Muscle layer of colon (tissue), 2 donors: ENCODE results near the gene CYB5R4.

Experiments used
- H3K27ac ChIP-seq: one replicate; pipeline ENCODE4 v1.7.0; 2013; ENCODE audit warnings: low read depth, mild to moderate bottlenecking, low read length, moderate library complexity
- H3K27me3 ChIP-seq, 2 donors: one replicate each; pipeline ENCODE4 v1.7.0; 2013; ENCODE audit warnings: low read length in 2 of 2, mild to moderate bottlenecking in 2 of 2; ENCODE audit not compliant: insufficient read depth in 2 of 2, control insufficient read depth in 1 of 2
- H3K36me3 ChIP-seq: one replicate; pipeline ENCODE4 v1.7.0; 2013; ENCODE audit warnings: mild to moderate bottlenecking, low read length; ENCODE audit not compliant: insufficient read depth
- H3K4me1 ChIP-seq: one replicate; pipeline ENCODE4 v1.7.0; 2013; ENCODE audit warnings: mild to moderate bottlenecking, low read length; ENCODE audit not compliant: insufficient read depth
- H3K4me3 ChIP-seq, 2 donors: one replicate each; pipeline ENCODE4 v1.7.0; 2013; ENCODE audit warnings: low read length in 2 of 2, low read depth in 1 of 2, mild to moderate bottlenecking in 1 of 2, moderate library complexity in 1 of 2
- H3K9ac ChIP-seq: one replicate; pipeline ENCODE4 v1.7.0; 2013; ENCODE audit warnings: low read length
- H3K9me3 ChIP-seq: one replicate; pipeline ENCODE4 v1.7.0; 2013; ENCODE audit warnings: mild to moderate bottlenecking, low read length
- donor health status: abdominal sarcoma.
- donor health status: Adenocarcinoma of cecum.

CYB5R4 gene

DNA sequence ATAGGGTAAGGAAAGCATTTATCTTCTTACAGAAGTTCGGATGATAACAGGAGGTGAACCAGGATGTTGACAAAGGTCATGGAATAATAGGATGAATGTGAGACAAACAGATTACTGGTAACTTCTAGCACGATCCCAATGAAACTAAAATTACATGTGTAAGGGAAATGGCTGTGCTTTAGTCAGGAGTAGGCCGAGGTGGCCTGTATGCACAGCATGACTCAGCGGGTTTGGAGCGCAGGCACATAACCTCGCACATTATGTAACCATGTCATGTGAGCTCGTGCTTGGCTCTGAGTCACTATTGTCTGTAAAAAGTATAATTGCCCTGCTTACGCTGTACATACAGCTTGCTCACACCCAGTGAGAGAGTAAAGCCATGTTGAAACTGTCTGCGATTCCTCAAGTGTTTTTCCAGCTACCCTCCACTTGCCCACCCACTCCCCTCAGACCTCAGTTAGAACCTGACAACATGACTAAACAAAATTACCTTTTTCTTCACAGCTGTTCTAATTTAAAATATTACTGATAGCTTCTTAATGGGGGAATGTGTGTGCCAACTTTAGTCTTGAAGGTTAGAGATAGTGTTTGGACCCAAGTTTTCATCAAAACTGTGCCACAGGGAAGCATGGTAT, 8.2 kb downstream of the CYB5R4 start:
- H3K4me3 ChIP-seq, result no peak overlapping the region
- no peak overlapping the region for H3K9ac ChIP-seq
- no peaks in the 10 kb centered on the region for H3K4me1 ChIP-seq
- H3K9me3 ChIP-seq, result no peaks in the 10 kb centered on the region
- peaks cover 11% of the 10 kb centered on the region for H3K36me3 ChIP-seq
- H3K27ac ChIP-seq, result no peak overlapping the region
- no peaks in the 10 kb centered on the region for H3K27me3 ChIP-seq

DNA sequence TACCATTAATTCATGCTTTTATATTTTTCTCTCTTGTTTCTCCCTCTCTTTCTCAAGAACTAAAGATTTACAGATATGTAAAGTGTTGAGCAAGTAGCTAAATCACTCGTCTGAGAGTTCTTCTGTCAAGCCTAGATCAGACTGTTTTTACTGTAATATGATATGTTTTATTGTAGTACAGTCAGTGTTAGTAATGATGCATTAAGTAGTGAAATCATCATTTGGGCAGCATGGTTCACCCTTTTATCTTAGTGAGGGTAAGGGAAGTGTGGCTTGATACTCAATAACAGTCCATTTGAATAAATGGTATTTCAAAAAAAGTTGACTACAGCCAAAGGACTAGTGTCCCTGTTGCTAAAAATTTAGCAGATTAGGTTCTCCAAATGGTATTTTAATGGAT, 9.2 kb downstream of the CYB5R4 start:
- Histone ChIP-seq H3K4me3 (no peak overlapping the region), H3K36me3 (peaks cover 11% of the 10 kb centered on the region), H3K27ac (no peak overlapping the region), H3K9me3 (no peaks in the 10 kb centered on the region), H3K4me1 (no peaks in the 10 kb centered on the region), H3K27me3 (no peaks in the 10 kb centered on the region), H3K9ac (no peak overlapping the region)

DNA sequence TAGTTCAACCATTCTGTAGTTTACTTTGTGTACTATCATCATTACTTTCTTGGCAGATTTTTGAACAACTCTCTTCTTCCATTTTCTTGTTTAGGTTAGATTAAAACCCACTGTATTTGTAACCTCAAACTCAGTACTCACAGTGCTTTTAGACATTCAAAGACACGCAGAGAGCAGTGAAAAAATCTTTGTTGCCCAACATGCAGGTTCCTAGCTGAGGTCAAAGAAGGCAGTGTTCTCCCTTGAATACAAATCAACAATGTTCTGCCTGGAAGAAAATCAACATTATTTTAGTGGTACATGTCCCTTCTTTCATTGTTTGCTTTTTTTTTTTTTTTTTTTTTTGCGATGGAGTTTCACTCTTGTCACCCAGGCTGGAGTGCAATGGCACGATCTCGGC, 11.2 kb downstream of the CYB5R4 start:
- no peak overlapping the region for H3K9ac ChIP-seq
- no peak overlapping the region for H3K4me3 ChIP-seq
- peaks cover 4% of the 10 kb centered on the region for H3K36me3 ChIP-seq
- H3K27ac ChIP-seq, result no peak overlapping the region
- H3K27me3 ChIP-seq, result no peaks in the 10 kb centered on the region
- no peaks in the 10 kb centered on the region for H3K9me3 ChIP-seq
- H3K4me1 ChIP-seq, result no peaks in the 10 kb centered on the region

DNA sequence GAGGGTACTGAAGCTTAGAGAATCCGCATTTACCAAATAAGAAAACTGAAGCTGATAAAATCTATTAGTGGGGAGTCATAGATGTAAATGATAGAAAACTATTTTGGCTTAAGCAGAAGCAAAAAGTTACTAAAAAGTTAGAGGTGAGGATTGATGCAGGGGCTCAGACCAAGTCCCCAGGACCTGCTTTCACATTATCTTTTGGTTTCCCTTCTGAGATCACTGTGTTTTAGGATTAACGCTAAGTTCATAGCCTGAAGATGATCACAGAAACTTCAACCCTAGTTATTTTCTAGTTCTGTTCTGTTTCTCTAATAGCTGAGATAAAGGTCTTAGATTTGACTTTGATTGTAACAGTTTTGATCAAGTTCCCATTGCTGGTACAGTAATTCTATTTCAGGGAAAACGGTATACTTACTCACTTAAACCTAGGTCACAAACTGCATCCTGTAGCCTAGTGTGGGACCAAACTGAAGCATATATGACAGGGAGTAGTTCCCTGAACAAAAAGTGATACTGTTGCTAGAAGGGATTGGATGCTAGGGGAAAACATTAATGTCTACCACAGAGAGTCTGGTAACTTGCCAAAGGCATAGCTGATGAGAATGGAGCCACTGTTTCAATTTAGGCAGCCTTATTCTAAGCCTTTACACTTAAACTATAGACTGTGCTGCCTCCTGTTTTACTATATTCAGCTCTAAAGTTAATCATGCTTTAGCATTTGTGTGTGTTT, 13.1 kb downstream of the CYB5R4 start:
- Histone ChIP-seq H3K4me1 (no peaks in the 10 kb centered on the region), H3K9me3 (no peaks in the 10 kb centered on the region), H3K27ac (no peak overlapping the region), H3K36me3 (no peaks in the 10 kb centered on the region), H3K4me3 (no peak overlapping the region), H3K27me3 (no peaks in the 10 kb centered on the region), H3K9ac (no peak overlapping the region)

DNA sequence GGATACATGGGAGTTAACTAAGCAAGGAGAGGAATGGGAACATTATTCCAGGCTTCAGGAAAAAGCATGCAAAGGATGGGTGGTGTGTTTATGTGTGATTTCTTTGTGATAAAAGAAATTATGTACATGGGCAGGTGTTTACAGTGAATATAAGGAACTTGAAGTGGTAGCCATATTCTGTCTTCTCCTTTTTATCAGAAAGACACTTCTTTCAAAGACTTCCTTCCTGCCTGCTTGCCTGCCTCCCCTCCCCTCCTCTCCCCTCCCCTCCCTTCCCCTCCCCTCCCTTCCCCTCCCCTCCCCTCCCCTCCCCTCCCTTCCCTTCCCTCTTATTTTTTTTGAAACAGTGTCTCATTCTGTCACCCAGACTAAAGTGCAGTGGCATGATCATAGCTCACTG, 14.4 kb downstream of the CYB5R4 start:
- Histone ChIP-seq H3K4me3 (no peak overlapping the region), H3K9ac (no peak overlapping the region), H3K27me3 (no peaks in the 10 kb centered on the region), H3K4me1 (no peaks in the 10 kb centered on the region), H3K36me3 (no peaks in the 10 kb centered on the region), H3K9me3 (no peaks in the 10 kb centered on the region), H3K27ac (no peak overlapping the region)

DNA sequence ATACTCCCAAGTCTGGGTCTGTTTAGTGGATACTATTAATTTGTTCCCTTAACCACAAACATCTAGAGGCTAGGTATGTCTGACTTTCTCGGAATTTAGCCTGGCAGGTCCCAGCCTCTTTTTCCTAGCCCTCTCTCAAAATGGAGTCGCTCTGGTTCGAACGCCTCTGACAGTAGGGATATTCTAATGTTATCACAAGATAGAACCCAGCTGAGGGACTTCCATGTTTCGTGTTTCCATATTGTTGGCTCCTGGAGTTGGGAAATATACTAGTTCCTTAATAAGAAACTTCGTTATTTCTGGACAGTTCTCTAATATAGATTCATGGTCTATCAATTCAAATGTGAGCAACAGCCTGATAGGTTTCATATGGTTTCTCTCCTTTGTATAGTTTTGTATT, 16.4 kb downstream of the CYB5R4 start:
- Histone ChIP-seq H3K4me1 (no peaks in the 10 kb centered on the region), H3K4me3 (no peak overlapping the region), H3K9me3 (no peaks in the 10 kb centered on the region), H3K9ac (no peak overlapping the region), H3K27ac (no peak overlapping the region), H3K36me3 (no peaks in the 10 kb centered on the region), H3K27me3 (no peaks in the 10 kb centered on the region)

DNA sequence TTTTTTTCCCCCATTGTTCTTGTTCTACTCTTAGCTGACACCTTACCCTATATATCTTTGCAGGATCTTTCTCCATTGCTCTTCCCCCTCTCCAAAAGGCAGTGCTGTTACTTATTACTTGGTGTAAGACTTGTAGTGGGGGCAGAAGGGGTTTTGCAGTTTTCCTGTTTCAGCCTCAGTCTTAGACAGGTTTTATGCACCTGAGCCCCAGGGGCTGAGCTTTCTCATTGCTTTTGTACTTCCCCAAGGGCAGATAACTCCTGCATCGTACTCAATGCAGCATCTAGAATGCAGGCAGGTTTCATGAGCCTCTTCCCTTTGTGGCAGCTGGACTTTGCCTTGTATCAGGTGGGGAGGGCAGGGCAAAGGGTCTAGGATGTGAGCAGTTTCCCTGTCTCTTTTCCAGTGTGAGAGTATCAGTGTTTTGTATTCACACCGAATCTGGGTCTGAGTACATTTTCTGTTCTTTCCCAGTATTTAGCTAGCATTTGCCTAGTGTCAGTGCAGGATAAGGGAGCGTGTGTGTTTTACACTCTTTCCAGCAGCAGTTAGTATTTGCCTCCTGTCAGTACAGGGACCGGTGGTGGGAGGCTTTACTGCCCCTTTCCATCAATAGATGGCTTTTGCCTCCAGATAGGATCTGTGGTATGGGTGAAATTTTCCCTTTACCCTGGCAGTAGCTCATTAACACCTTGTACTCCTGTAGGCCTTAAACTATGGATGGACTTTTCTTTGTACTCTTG, 19.6 kb downstream of the CYB5R4 start:
- Histone ChIP-seq H3K4me1 (no peaks in the 10 kb centered on the region), H3K27ac (no peak overlapping the region), H3K9me3 (no peaks in the 10 kb centered on the region), H3K9ac (no peak overlapping the region), H3K36me3 (no peaks in the 10 kb centered on the region), H3K4me3 (no peak overlapping the region), H3K27me3 (no peaks in the 10 kb centered on the region)

DNA sequence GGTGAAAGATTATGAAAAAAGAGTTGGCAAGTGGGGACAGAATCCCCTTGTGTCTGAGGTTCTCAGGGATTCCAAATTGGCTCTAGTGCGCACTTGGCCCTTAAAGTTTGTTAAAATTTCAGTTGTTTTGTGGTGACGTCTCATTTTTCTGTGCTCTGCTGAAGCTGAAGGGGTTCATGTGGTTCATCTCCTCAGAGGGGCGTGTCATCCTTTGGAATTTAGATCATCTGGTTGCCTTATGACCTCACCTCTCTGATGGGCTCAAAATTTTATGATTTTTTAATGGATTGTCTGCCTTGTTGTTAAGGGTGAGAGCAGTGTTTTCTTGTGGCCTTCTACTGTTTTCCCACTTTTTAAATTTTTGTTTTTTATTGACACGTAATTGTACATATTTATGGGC, 20.3 kb downstream of the CYB5R4 start:
- H3K4me1 ChIP-seq, result no peaks in the 10 kb centered on the region
- H3K4me3 ChIP-seq, result no peak overlapping the region
- no peaks in the 10 kb centered on the region for H3K36me3 ChIP-seq
- H3K27ac ChIP-seq, result no peak overlapping the region
- H3K9me3 ChIP-seq, result no peaks in the 10 kb centered on the region
- no peaks in the 10 kb centered on the region for H3K27me3 ChIP-seq
- H3K9ac ChIP-seq, result no peak overlapping the region

DNA sequence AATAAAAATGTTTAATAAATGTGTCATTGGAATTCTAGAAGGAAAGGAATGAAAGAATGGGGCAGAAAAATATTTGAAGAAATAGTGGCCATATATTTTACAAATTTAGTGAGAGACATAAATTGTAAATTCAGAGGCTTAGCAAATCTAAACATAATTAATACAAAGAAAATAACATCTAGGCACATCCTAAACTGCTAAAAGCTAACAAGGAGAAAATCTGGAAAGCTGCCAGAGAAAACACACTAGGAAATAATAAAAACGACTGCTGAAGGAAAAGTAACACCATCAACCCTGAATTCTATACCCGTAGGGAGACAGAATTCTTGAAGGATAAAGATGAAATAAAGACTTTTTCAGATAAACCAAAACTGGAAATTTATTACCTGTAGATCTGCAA, 23.8 kb downstream of the CYB5R4 start:
- H3K9ac ChIP-seq, result no peak overlapping the region
- H3K4me1 ChIP-seq, result no peaks in the 10 kb centered on the region
- no peaks in the 10 kb centered on the region for H3K36me3 ChIP-seq
- no peak overlapping the region for H3K27ac ChIP-seq
- H3K9me3 ChIP-seq, result no peaks in the 10 kb centered on the region
- no peaks in the 10 kb centered on the region for H3K27me3 ChIP-seq
- no peak overlapping the region for H3K4me3 ChIP-seq

DNA sequence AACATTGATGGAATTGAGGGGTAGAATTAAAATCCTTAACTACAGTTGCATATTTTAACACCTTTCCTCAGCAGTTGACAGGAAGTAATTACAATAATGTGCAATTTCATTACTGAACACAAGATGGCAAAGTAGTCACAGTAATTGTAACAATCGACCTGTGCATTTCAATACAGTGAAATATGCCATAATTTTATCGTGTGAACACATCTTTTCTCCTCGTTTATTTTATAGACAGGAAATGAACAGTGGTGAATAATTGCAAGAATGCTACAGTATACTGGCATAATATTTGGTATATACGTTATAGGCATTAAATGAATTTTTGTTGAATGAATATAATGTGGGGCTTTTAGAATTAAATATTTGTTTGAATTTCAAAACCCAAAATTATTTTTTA, 25.0 kb downstream of the CYB5R4 start:
- no peak overlapping the region for H3K4me3 ChIP-seq
- no peaks in the 10 kb centered on the region for H3K27me3 ChIP-seq
- H3K4me1 ChIP-seq, result no peaks in the 10 kb centered on the region
- no peaks in the 10 kb centered on the region for H3K36me3 ChIP-seq
- H3K9me3 ChIP-seq, result no peaks in the 10 kb centered on the region
- no peak overlapping the region for H3K27ac ChIP-seq
- H3K9ac ChIP-seq, result no peak overlapping the region

DNA sequence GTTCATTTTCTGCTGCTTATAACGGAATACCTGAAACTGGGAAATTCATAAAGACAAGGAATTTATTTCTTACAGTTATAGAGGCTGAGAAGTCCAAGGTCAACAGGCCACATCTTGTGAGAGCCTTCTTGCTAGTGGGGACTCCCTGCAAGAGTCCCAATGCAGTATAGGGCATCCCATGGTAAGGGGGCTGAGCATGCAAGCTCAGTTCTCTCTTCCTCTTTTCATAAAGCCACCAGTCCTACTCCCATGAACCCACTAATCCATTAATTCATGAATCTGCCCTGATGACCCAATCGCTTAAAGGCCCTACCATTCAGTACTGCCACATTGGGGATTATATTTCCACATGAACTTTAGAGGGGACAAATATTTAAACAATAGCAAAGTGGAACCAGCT, 26.5 kb downstream of the CYB5R4 start:
- Histone ChIP-seq H3K4me1 (no peaks in the 10 kb centered on the region), H3K4me3 (no peak overlapping the region), H3K9me3 (no peaks in the 10 kb centered on the region), H3K9ac (no peak overlapping the region), H3K36me3 (no peaks in the 10 kb centered on the region), H3K27me3 (no peaks in the 10 kb centered on the region), H3K27ac (no peak overlapping the region)
